RWPE1 (cell line): ENCODE data around the gene FAM89B.

ENCODE experiments used
- CTCF ChIA-PET: fragments of 350-600 bp; sonication (Branson Sonifier 250); formaldehyde crosslinking; extraction: SDS; loops from one replicate; lab custom pipeline; 2021; lab: Yijun Ruan, JAX
- POLR2A ChIA-PET: fragments of 400-600 bp; formaldehyde crosslinking; extraction: SDS; loops from one replicate; lab custom pipeline; 2020; ENCODE audit warnings: antibody characterized with exemption; ENCODE audit not compliant: low non-redundant PET; lab: Yijun Ruan, JAX
- DNase-seq: peaks from one replicate; pipeline ENCODE4 v3.0.0; 2012; ENCODE audit warnings: low spot score
- H3K27ac ChIP-seq: fragments of 450-650 bp; 2 replicates; pipeline ENCODE4 v1.5.1; 2017
- TF ChIP-seq, protein P1 (sequence below): fragments of 450-650 bp; conservative IDR thresholded peaks from 2 replicates; pipeline ENCODE4 v1.5.1; 2017; ENCODE audit warnings: low read depth, mild to moderate bottlenecking

Gene FAM89B

DNA sequence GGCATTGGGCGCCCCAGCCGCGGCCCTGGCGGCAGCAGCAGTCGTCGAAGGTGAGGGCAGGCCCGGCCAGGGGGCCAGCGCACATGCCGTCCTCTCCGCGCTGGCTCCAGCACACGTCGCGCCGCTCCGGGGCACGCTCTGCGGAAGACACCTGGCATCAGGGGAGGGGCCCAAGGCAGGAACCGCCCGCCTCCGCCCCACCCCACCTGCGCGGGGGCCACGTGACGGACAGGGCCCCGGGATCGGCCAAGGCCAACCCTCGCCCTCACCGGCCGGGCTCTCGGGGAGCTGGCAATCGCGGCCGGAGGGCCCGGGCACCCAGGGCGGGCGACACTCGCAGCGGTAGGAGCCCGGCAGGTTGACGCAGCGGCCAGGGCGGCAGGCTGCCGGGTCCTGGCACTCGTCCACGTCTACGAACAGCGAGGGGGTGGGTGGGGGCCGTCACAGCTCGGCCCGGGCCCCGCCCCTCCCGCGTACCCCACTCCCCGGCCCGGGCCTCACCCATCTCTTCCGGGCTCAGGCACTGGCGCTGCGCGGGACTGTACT lies 32.5 kb upstream of the FAM89B start:
- peak overlapping the region; percentile 94 for H3K27ac ChIP-seq
- DNase-seq: peak; percentile 80
- ChIA-PET POLR2A (interaction anchor here (0.7 to 3.2 kb wide), 8 partner anchors 15 to 83 kb away, joined by 3 to 16 read pairs (median 4); partner anchors contain the start of genes FAM89B, PCNX3 and ZNRD2), CTCF (interaction anchor here (0.6 to 3.1 kb wide), 18 partner anchors 9 to 799 kb away, joined by 3 to 95 read pairs (median 5); partner anchors contain the start of genes FAM89B, FIBP, SCYL1 and ZNRD2)
- TF ChIP-seq, protein P1, sequence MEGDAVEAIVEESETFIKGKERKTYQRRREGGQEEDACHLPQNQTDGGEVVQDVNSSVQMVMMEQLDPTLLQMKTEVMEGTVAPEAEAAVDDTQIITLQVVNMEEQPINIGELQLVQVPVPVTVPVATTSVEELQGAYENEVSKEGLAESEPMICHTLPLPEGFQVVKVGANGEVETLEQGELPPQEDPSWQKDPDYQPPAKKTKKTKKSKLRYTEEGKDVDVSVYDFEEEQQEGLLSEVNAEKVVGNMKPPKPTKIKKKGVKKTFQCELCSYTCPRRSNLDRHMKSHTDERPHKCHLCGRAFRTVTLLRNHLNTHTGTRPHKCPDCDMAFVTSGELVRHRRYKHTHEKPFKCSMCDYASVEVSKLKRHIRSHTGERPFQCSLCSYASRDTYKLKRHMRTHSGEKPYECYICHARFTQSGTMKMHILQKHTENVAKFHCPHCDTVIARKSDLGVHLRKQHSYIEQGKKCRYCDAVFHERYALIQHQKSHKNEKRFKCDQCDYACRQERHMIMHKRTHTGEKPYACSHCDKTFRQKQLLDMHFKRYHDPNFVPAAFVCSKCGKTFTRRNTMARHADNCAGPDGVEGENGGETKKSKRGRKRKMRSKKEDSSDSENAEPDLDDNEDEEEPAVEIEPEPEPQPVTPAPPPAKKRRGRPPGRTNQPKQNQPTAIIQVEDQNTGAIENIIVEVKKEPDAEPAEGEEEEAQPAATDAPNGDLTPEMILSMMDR: no peak

- POLR2A ChIA-PET: interaction anchor here (0.9 to 3.2 kb wide), 8 partner anchors 8 to 74 kb away, joined by 3 to 16 read pairs (median 6); partner anchors contain the start of genes FAM89B, PCNX3 and ZNRD2
- CTCF ChIA-PET: interaction anchor here (0.6 to 3.1 kb wide), 26 partner anchors 10 to 799 kb away, joined by 3 to 95 read pairs (median 4); partner anchors contain the start of genes FAM89B, FIBP, PCNX3 and SCYL1
- TF ChIP-seq, protein P1: peak; percentile 73
- H3K27ac ChIP-seq: peak overlapping the region; percentile 94
- DNase-seq: peak; percentile 95
Observed at GRCh38 chr11:65540290-65541092, 31.8 kb upstream of the FAM89B start.

- TF ChIP-seq, protein P1: no peak; the same call in 1 of the 2 replicates
- H3K27ac ChIP-seq: peak overlapping the region; percentile 94
- no peak for DNase-seq
- ChIA-PET POLR2A (interaction anchor here (0.5 to 3.2 kb wide), 11 partner anchors 9 to 165 kb away, joined by 3 to 16 read pairs (median 4); partner anchors contain the start of genes FAM89B, PCNX3 and ZNRD2), CTCF (interaction anchor here (0.5 to 3.1 kb wide), 19 partner anchors 10 to 867 kb away, joined by 3 to 95 read pairs (median 5); partner anchors contain the start of genes FAM89B, PCNX3, SCYL1 and ZNRD2)
Observed at GRCh38 chr11:65541093-65541982, 31.0 kb upstream of the FAM89B start.

GRCh38 chr11:65542738-65543390 lies 29.5 kb upstream of the FAM89B start:
- POLR2A ChIA-PET: interaction anchor here (0.5 to 3.2 kb wide), 2 partner anchors 23 to 29 kb away, joined by 3 to 16 read pairs; partner anchors contain the start of gene FAM89B
- CTCF ChIA-PET: no interaction called here
- TF ChIP-seq, protein P1: no peak
- DNase-seq: no peak
- peak overlapping the region; percentile 3 for H3K27ac ChIP-seq

GRCh38 chr11:65545853-65546216 lies 26.5 kb upstream of the FAM89B start:
- ChIA-PET CTCF (no interaction called here), POLR2A (interaction anchor here (0.5 kb wide), 1 partner anchor 17 kb away, joined by 3 read pairs; no protein-coding TSS in a partner anchor)
- peak overlapping the region; percentile 45 for H3K27ac ChIP-seq
- TF ChIP-seq, protein P1: no peak
- no peak for DNase-seq
